HEK293 (cell line): ENCODE results near the gene KIF7.
A peak's percentile ranks its signal among the peaks of the same experiment; 100 is the strongest.

Experiments used
- CTCF ChIA-PET: fragments of 350-600 bp; formaldehyde crosslinking; extraction: SDS; loops from one replicate; lab custom pipeline; 2021; ENCODE audit warnings: antibody characterized with exemption; lab: Yijun Ruan, JAX
- POLR2A ChIA-PET: fragments of 300-600 bp; formaldehyde crosslinking; extraction: SDS; loops from one replicate; lab custom pipeline; 2020; ENCODE audit warnings: antibody characterized with exemption, inconsistent platforms; lab: Yijun Ruan, JAX
- H3K27ac ChIP-seq: fragments of 200-500 bp; sonication (Bioruptor generic); 2 replicates; pipeline ENCODE4 v1.5.1; 2014; ENCODE audit warnings: low read depth, low read length, control low read depth, inconsistent platforms; ENCODE audit errors: extremely low read depth
- H3K36me3 ChIP-seq, 2 experiments: fragments of 200-500 bp in 1 of 2; sonication (Bioruptor generic) in 1 of 2; 1 replicate in 1 of 2; 2 replicates in 1 of 2; pipeline ENCODE4 v1.5.1; 2014 to 2017; ENCODE audit warnings: inconsistent platforms in 2 of 2, low read length in 2 of 2; ENCODE audit not compliant: control insufficient read depth in 2 of 2, insufficient read depth in 1 of 2
- H3K4me1 ChIP-seq: fragments of 200-500 bp; sonication (Bioruptor generic); 2 replicates; pipeline ENCODE4 v1.5.1; 2014; ENCODE audit warnings: mild to moderate bottlenecking, low read length, inconsistent platforms; ENCODE audit not compliant: control insufficient read depth, insufficient read depth
- H3K4me3 ChIP-seq: 2 replicates; pipeline ENCODE4 v1.5.1; 2011; ENCODE audit warnings: low read depth, mild to moderate bottlenecking, control low read depth, low read length, moderate library complexity
- H3K9me3 ChIP-seq: fragments of 200-500 bp; sonication (Bioruptor generic); 2 replicates; pipeline ENCODE4 v1.5.1; 2014; ENCODE audit warnings: low read depth, low read length, inconsistent platforms; ENCODE audit not compliant: control insufficient read depth, insufficient read depth
- GLIS1 ChIP-seq: fragments of 450-650 bp; formaldehyde crosslinking; IDR thresholded peaks from 2 replicates; pipeline ENCODE4 v1.5.1; 2016; ENCODE audit warnings: missing biosample characterization, missing genetic modification characterization
- MZF1 ChIP-seq: fragments of 450-650 bp; formaldehyde crosslinking; IDR thresholded peaks from 2 replicates; pipeline ENCODE4 v1.5.1; 2017; ENCODE audit warnings: missing biosample characterization, missing genetic modification characterization, borderline replicate concordance
- YY2 ChIP-seq: fragments of 450-650 bp; formaldehyde crosslinking; IDR thresholded peaks from 2 replicates; pipeline ENCODE4 v1.5.1; 2016; ENCODE audit warnings: missing biosample characterization, missing genetic modification characterization
- ZFHX2 ChIP-seq: fragments of 450-650 bp; formaldehyde crosslinking; conservative IDR thresholded peaks from 2 replicates; pipeline ENCODE4 v1.5.1; 2016; ENCODE audit warnings: missing biosample characterization, missing genetic modification characterization
- ZNF157 ChIP-seq: fragments of 450-650 bp; formaldehyde crosslinking; IDR thresholded peaks from 2 replicates; pipeline ENCODE4 v1.5.1; 2016; ENCODE audit warnings: missing biosample characterization, missing genetic modification characterization
- ZNF211 ChIP-seq: fragments of 450-650 bp; formaldehyde crosslinking; IDR thresholded peaks from 2 replicates; pipeline ENCODE4 v1.5.1; 2016; ENCODE audit warnings: low read depth, missing biosample characterization, missing genetic modification characterization
- ZNF223 ChIP-seq: fragments of 450-650 bp; formaldehyde crosslinking; IDR thresholded peaks from 2 replicates; pipeline ENCODE4 v1.5.1; 2016; ENCODE audit warnings: missing biosample characterization, missing genetic modification characterization
- ZNF311 ChIP-seq: fragments of 450-650 bp; formaldehyde crosslinking; IDR thresholded peaks from 2 replicates; pipeline ENCODE4 v1.5.1; 2017; ENCODE audit warnings: missing biosample characterization, missing genetic modification characterization, borderline replicate concordance
- ZNF341 ChIP-seq: fragments of 450-650 bp; formaldehyde crosslinking; IDR thresholded peaks from 2 replicates; pipeline ENCODE4; 2016; ENCODE audit warnings: low read depth, missing biosample characterization, missing genetic modification characterization
- ZNF404 ChIP-seq: fragments of 450-650 bp; formaldehyde crosslinking; IDR thresholded peaks from 2 replicates; pipeline ENCODE4 v1.5.1; 2017; ENCODE audit warnings: missing biosample characterization, missing genetic modification characterization
- ZNF501 ChIP-seq: fragments of 450-650 bp; formaldehyde crosslinking; IDR thresholded peaks from 2 replicates; pipeline ENCODE4 v1.5.1; 2016; ENCODE audit warnings: missing biosample characterization, missing genetic modification characterization
- ZNF514 ChIP-seq: fragments of 450-650 bp; formaldehyde crosslinking; IDR thresholded peaks from 2 replicates; pipeline ENCODE4 v1.5.1; 2016; ENCODE audit warnings: missing biosample characterization, missing genetic modification characterization
- ZNF610 ChIP-seq: fragments of 450-650 bp; formaldehyde crosslinking; IDR thresholded peaks from 2 replicates; pipeline ENCODE4 v1.5.1; 2016; ENCODE audit warnings: missing biosample characterization, missing genetic modification characterization, borderline replicate concordance
- ZNF621 ChIP-seq: fragments of 450-650 bp; formaldehyde crosslinking; IDR thresholded peaks from 2 replicates; pipeline ENCODE4 v1.5.1; 2017; ENCODE audit warnings: missing biosample characterization, missing genetic modification characterization
- ZSCAN16 ChIP-seq: fragments of 450-650 bp; formaldehyde crosslinking; IDR thresholded peaks from 2 replicates; pipeline ENCODE4 v1.5.1; 2016; ENCODE audit warnings: missing biosample characterization, missing genetic modification characterization
- TF ChIP-seq, protein P1 (sequence below): fragments of 450-650 bp; formaldehyde crosslinking; IDR thresholded peaks from 2 replicates; pipeline ENCODE4 v1.5.1; 2017; ENCODE audit warnings: missing biosample characterization, mild to moderate bottlenecking, missing genetic modification characterization, moderate library complexity
- TF ChIP-seq, protein P2 (sequence below): fragments of 450-650 bp; formaldehyde crosslinking; IDR thresholded peaks from 2 replicates; pipeline ENCODE4 v1.5.1; 2016; ENCODE audit warnings: missing biosample characterization, missing genetic modification characterization
- TF ChIP-seq, protein P3 (sequence below): fragments of 450-650 bp; formaldehyde crosslinking; IDR thresholded peaks from 2 replicates; pipeline ENCODE4 v1.5.1; 2017; ENCODE audit warnings: missing biosample characterization, missing genetic modification characterization

KIF7 gene

DNA sequence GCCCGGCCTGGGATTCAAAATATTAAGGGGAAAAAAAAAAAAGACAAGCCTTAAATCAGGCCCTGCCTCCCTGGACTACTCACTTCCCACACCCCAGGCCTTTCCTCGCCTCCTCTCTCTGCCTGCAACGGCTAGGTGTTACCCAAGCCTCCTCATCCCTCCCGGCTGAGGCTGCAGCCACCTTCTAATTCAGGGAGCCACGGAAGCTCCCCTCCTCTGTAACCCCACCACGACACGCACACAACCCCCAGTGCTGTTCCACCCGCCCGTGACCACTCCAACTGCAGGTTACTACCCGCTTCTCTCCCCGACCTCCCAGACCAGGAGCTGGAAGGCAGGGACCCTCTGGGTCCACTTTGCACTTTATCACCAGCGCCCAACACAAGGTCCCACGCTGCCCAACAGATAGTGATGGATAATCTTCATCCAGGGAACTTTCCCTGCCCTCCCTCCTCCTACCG lies 936 bp downstream of the KIF7 start:
- POLR2A ChIA-PET = interaction anchor here (0.6 kb wide), 2 partner anchors 16 to 123 kb away, joined by 3 to 7 read pairs; no protein-coding TSS in a partner anchor
- Histone ChIP-seq H3K9me3 (no peaks in the 10 kb centered on the region), H3K36me3 (peaks cover 7 to 31% of the 10 kb centered on the region in 2 experiments; a peak in 2 of 3 replicates), H3K4me1 (peaks cover 8% of the 10 kb centered on the region; the same call in 1 of the 2 replicates)
- CTCF ChIA-PET = interaction anchor here (1.4 kb wide), 1 partner anchor 19 kb away, joined by 3 read pairs; no protein-coding TSS in a partner anchor
- TF ChIP-seq ZNF610 (no peak), ZNF514 (tag by site-specific recombination) (no peak), ZFHX2 (no peak), ZNF621 (tag by site-specific recombination) (no peak), ZNF404 (no peak), MZF1 (no peak), ZNF311 (tag by site-specific recombination) (no peak), ZNF341 (tag by site-specific recombination) (peak; percentile 78), ZNF223 (tag by site-specific recombination) (no peak), GLIS1 (no peak), ZNF211 (tag by site-specific recombination) (no peak)
- TF ChIP-seq, protein P1, sequence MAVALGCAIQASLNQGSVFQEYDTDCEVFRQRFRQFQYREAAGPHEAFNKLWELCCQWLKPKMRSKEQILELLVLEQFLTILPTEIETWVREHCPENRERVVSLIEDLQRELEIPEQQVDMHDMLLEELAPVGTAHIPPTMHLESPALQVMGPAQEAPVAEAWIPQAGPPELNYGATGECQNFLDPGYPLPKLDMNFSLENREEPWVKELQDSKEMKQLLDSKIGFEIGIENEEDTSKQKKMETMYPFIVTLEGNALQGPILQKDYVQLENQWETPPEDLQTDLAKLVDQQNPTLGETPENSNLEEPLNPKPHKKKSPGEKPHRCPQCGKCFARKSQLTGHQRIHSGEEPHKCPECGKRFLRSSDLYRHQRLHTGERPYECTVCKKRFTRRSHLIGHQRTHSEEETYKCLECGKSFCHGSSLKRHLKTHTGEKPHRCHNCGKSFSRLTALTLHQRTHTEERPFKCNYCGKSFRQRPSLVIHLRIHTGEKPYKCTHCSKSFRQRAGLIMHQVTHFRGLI (tag by site-specific recombination) = peak; percentile 70
- TF ChIP-seq, all 188 proteins: peak for 2
- H3K27ac ChIP-seq = peak overlapping the region; percentile 86; the same call in 1 of the 2 replicates
- H3K4me3 ChIP-seq = peak overlapping the region; percentile 89

DNA sequence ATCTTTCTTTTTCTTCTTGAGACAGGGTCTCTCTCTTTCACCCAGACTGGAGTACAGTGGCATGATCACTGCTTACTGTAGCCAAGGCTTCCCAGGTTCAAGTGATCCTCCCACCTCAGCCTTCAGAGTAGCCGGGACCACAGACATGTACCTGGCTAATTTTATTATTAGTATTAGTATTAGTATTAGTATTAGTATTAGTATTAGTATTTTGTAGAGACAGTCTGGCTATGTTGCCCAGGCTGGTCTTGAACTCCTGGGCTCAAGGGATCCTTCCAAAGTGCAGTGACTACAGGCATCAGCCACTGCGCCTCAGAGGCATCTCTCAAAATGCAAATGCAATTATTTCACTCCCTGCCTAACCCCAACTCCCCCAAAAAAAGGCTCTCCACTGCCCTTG lies 1.7 kb downstream of the KIF7 start:
- CTCF ChIA-PET = interaction anchor here (1.4 kb wide), 1 partner anchor 20 kb away, joined by 3 read pairs; no protein-coding TSS in a partner anchor

More for the DNA sequence above, 1.7 kb downstream of the KIF7 start:
- Histone ChIP-seq H3K9me3 (no peaks in the 10 kb centered on the region), H3K4me3 (no peak overlapping the region), H3K36me3 (peaks cover 7 to 38% of the 10 kb centered on the region in 2 experiments; a peak in 2 of 3 replicates), H3K4me1 (peaks cover 8% of the 10 kb centered on the region; the same call in 1 of the 2 replicates), H3K27ac (no peak overlapping the region)
- TF ChIP-seq ZSCAN16 (tag by site-specific recombination) = no peak
- TF ChIP-seq, protein P2, sequence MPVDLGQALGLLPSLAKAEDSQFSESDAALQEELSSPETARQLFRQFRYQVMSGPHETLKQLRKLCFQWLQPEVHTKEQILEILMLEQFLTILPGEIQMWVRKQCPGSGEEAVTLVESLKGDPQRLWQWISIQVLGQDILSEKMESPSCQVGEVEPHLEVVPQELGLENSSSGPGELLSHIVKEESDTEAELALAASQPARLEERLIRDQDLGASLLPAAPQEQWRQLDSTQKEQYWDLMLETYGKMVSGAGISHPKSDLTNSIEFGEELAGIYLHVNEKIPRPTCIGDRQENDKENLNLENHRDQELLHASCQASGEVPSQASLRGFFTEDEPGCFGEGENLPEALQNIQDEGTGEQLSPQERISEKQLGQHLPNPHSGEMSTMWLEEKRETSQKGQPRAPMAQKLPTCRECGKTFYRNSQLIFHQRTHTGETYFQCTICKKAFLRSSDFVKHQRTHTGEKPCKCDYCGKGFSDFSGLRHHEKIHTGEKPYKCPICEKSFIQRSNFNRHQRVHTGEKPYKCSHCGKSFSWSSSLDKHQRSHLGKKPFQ (tag by site-specific recombination) = no peak
- no peak for TF ChIP-seq YY2 (tag by site-specific recombination)
- TF ChIP-seq ZNF157 (tag by site-specific recombination) = no peak
- TF ChIP-seq ZNF501 (tag by site-specific recombination) = no peak
- TF ChIP-seq, protein P3, sequence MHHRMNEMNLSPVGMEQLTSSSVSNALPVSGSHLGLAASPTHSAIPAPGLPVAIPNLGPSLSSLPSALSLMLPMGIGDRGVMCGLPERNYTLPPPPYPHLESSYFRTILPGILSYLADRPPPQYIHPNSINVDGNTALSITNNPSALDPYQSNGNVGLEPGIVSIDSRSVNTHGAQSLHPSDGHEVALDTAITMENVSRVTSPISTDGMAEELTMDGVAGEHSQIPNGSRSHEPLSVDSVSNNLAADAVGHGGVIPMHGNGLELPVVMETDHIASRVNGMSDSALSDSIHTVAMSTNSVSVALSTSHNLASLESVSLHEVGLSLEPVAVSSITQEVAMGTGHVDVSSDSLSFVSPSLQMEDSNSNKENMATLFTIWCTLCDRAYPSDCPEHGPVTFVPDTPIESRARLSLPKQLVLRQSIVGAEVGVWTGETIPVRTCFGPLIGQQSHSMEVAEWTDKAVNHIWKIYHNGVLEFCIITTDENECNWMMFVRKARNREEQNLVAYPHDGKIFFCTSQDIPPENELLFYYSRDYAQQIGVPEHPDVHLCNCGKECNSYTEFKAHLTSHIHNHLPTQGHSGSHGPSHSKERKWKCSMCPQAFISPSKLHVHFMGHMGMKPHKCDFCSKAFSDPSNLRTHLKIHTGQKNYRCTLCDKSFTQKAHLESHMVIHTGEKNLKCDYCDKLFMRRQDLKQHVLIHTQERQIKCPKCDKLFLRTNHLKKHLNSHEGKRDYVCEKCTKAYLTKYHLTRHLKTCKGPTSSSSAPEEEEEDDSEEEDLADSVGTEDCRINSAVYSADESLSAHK (tag by site-specific recombination) = no peak
- POLR2A ChIA-PET = no interaction called here
